ENCODE measurements around the gene CSKMT. TPM values are rescaled to one million over a fixed set of nuclear protein-coding genes. Genes with fewer than 3 reads are reported as not detected.
"Not testable (repeated sequence)": the region's sequence is repeated elsewhere in the genome, so short reads cannot be mapped to it uniquely, and the experiment has no call there.

Gene CSKMT
- total RNA-seq, 1 donor: 7.8 TPM

DNA sequence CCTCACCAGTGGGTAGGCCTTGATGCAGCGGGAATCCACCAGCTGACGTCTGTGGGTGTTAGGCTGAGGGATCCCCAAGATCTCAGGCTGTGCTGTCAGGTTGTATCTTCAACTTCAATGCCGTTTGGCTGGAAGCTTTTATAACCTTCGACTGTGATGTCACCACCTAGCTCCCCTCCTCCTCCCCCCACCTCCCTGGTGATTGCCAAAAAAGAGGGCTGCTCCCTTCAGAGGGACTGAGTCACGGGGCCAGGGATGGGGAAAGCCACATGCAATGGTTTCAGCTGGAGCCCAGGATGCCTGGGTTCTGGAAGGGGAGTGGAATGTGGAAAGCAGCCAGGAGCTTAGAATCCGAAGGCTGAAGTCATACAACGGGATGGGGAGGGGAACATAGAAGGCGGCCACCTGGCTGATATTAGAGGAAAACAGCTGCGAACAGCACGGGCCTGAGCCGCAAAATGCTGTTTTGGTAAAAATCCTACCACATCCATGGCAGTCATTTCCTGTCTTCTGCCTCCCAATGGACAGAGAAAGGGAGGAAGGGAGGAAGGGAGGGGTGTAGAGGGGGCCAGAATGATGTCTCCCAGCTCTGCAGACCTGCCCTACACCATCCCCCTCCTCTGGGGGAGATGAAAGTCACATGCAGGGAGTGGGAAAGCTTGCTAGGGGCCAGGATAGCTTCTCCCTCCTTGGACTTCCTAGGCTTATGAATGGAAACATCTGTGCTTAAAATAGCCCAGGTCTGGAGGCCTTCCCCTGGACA, 24.5 kb downstream of the CSKMT start, which contains the start of gene LRRN4CL:
Gene LRRN4CL, minus strand, starts transcription at position 110 of the 763 bp plus-strand sequence. CDS start 1,022 bp downstream, outside the sequence.
- DNase-seq (ENCODE audit: low read depth): peak; percentile 93
- TF ChIP-seq, protein P1, sequence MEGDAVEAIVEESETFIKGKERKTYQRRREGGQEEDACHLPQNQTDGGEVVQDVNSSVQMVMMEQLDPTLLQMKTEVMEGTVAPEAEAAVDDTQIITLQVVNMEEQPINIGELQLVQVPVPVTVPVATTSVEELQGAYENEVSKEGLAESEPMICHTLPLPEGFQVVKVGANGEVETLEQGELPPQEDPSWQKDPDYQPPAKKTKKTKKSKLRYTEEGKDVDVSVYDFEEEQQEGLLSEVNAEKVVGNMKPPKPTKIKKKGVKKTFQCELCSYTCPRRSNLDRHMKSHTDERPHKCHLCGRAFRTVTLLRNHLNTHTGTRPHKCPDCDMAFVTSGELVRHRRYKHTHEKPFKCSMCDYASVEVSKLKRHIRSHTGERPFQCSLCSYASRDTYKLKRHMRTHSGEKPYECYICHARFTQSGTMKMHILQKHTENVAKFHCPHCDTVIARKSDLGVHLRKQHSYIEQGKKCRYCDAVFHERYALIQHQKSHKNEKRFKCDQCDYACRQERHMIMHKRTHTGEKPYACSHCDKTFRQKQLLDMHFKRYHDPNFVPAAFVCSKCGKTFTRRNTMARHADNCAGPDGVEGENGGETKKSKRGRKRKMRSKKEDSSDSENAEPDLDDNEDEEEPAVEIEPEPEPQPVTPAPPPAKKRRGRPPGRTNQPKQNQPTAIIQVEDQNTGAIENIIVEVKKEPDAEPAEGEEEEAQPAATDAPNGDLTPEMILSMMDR (IDR thresholded peaks at IDR 0.05; ENCODE audit: insufficient read depth, low read depth, low read length): no peak
- peak within 1 kb of the TSS; percentile 36 for H3K4me3 ChIP-seq (ENCODE audit: low read depth, low read length)

DNA sequence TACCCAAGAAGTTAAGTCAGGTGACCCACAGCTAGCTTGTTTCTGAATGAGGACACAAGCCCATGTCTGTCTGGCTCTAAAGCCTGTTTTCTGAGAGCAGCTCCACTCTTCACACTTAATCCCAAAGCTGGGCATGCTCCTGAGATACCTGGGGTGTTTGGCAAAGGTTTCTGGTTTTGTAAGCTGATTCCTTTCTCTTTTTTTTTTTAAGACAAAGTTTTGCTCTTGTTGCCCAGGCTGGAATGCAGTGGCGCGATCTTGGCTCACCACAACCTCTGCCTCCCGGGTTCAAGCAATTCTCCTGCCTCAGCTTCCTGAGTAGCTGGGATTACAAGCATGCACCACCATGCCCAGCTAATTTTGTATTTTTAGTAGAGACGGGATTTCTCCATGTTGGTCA, 28.5 kb downstream of the CSKMT start:
- H3K4me3 ChIP-seq (ENCODE audit: low read depth, low read length); DNase-seq (ENCODE audit: low read depth): not testable (repeated sequence)

DNA sequence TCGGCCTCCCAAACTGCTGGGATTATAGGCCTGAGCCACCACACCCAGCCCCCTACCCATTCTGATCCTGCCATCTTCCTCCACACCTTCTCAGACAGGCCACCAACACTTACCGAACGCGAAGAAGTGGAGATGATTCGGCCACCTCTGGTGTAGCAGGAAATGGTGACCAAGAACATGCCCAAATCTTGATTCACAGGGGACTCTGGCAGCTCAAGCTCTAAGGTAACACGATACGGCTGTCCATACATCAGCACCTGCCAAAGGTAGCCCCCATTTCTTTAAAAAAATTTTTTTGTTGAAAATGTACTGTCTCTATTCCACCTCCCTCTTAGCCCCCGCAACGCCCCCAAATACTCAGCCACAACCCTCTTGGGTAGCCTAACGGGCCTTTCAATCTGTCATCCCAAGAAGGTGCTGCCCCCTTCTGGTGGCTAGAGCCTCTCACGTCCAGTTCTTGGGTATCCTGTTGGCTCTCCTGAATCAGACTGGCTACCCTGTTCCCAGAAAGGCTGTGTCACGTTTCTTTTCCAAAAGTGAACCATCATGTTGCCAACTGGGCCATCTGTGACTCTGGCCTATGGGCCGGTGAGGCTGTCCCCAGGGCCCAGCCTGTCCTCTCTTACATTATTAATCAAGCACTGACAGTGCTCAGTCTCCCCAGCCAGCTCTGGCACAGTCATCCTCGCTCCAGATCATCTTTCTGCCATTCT, 29.5 kb downstream of the CSKMT start:
- no peak overlapping the region for H3K4me3 ChIP-seq (ENCODE audit: low read depth, low read length)
- TF ChIP-seq, protein P1 (IDR thresholded peaks at IDR 0.05; ENCODE audit: insufficient read depth, low read depth, low read length): peak; percentile 93
- peak; percentile 85 for DNase-seq (ENCODE audit: low read depth)

DNA sequence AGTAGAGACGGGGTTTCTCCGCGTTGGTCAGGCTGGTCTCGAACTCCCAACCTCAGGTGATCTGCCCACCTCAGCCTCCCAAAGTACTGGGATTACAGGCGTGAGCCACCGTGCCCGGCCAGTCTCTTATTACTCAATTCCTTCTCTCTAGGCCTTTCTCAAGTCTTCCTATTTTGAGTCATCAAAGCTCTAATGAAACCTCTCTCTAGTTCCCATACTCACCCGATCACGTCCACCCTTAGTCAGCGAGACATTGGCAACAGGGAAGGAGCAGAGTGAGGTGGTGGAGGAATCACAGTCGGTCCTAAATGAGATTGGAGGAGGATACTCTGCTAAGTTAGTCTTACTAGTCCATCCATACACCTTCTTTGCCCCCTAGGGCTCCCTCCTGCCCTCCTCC, 37.1 kb downstream of the CSKMT start:
- TF ChIP-seq, protein P1 (IDR thresholded peaks at IDR 0.05; ENCODE audit: insufficient read depth, low read depth, low read length): no peak

DNA sequence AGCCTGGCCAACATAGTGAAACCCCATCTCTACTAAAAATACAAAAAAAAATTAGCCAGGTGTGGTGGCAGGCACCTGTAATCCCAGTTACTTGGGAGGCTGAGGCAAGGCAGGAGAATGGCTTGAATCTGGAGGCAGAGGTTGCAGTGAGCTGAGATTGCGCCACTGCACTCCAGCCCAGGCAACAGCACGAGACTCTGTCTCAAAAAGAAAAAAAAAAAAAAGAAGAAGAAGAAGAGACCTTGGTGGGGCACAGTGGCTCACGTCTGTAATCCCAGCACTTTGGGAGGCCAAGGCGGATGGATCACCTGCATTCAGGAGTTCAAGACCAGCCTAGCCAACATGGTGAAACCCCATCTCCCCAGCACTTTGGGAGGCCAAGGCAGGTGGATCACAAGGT, 38.8 kb downstream of the CSKMT start:
- DNase-seq (ENCODE audit: low read depth); H3K4me3 ChIP-seq (ENCODE audit: low read depth, low read length): not testable (repeated sequence)

More for the DNA sequence above, 37.1 kb downstream of the CSKMT start:
- DNase-seq (ENCODE audit: low read depth): no peak
- H3K4me3 ChIP-seq (ENCODE audit: low read depth, low read length): no peak overlapping the region

DNA sequence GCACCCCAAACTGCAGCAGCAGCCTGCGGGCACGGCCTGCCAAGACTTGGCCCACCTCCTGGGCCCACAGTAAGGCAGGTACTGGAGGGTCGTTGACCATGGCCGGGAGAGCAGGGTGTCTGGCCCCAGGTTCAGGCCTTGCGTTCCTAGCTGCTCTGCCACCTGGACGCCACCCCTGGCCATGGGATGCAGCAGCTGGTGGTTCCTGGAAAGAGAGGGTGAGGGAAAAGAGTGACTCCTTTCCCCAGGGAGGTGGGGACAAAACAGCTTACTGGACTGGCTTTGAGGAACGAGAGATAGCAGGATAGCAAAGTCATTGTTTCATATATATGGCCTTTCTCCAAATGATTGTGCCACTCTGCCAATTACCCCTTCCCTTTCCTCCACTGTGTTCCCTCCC, 40.3 kb downstream of the CSKMT start:
- DNase-seq (ENCODE audit: low read depth): no peak
- peak overlapping the region; percentile 79 for H3K4me3 ChIP-seq (ENCODE audit: low read depth, low read length)
- TF ChIP-seq, protein P1 (IDR thresholded peaks at IDR 0.05; ENCODE audit: insufficient read depth, low read depth, low read length): no peak

DNA sequence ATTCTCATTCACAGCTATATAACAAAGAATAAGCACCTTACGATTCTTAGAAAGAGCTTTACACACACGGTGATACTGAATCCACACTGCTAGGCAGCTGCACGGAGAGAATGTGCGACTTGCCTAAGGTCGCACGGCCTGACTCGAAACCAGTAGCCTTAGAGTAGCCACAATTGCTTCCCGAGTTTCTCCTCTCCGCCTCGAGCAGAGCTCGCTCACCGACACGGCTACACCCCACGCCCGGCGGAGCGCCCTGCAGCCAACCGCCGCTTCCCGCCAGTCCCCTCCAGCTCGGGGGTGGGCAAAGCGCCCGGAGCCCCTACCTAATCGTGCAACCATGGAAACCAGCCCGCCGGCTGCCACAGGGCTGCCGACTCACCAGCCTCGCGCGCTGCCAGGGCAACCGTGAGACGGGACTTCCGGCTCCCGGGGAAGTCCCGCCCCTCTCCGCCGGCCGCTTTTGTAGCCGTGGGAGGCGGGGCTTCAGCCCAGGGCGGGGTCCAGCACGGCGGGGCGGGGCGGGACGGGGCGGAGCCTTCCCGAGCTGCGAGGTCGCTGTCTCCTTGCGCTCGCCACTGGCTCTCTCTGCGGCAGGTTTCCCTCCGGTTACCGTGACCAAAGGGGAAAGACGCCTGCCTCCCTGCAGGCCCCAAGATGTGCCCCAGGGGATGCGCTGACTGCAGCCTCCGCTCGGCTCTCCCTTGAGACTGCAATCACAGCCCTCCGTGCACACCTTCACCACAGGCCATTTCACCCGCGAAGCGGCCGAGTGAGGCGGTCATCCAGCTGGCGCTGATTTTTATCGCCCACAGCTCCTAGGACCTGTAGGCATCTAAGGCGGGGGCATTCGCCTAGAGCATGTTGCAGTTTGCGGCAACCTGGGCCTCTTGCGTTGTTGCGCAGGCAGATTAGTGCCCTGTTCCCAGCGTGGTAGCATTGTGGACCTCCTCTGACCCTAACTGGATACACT, 41.1 kb downstream of the CSKMT start:
- DNase-seq (ENCODE audit: low read depth): peak; percentile 94
- peak overlapping the region; percentile 79 for H3K4me3 ChIP-seq (ENCODE audit: low read depth, low read length)
- TF ChIP-seq, protein P1 (IDR thresholded peaks at IDR 0.05; ENCODE audit: insufficient read depth, low read depth, low read length): no peak
